Measurements from ENCODE around the gene LCLAT1.

LCLAT1 gene

DNA sequence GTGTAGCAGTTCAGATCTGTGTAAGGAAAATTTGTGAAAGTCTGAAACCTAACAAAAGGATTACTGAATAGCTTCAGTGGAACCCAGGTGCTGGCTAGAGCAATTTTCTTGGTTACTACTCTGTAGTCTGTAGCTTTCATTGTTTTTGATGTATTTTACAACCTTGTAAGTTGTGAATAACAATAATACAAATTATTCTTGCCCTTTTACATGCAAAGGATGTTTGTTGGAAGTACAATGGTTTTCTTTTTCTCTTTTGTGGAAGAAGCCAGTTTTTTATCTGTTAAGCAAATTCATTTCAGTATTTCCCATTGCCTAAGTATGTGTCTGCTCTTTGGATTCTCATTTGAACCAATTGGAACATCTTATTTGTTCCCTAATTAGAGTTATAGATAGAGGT is 10.2 kb downstream of the LCLAT1 start:
- Histone ChIP-seq H3K4me3 (ENCODE audit: insufficient read depth, low read length, poor library complexity, severe bottlenecking) (no peak overlapping the region), H3K4me2 (ENCODE audit: low read depth, low read length, poor library complexity, severe bottlenecking) (no peak overlapping the region), H3K27ac (ENCODE audit: low read depth, low read length) (no peak overlapping the region)

DNA sequence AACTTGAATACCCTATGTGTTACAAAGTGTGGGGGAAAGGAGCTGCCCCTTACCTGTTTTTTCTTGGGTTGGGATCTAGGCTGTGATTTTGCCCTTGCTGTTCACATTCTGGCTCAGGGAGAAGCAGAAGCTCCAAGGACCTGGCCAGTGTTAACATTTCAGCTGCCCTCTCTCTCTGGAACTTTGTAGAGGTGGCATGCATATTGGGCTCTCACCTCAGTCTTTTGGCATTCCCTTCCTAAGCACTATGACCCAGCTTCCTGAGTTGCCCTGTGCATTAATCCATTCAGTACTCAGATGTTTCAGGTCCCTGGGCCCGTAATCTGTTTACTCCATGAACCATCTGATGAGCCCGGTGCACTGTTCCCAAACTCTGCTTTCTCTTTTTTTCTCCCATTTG is 12.1 kb downstream of the LCLAT1 start:
- Histone ChIP-seq H3K4me2 (ENCODE audit: low read depth, low read length, poor library complexity, severe bottlenecking) (no peak overlapping the region), H3K9ac (ENCODE audit: low read length) (no peak overlapping the region), H3K79me2 (ENCODE audit: insufficient read depth, low read length) (peaks cover 8% of the 10 kb centered on the region)

More for the DNA sequence above, 10.2 kb downstream of the LCLAT1 start:
- Histone ChIP-seq H2AFZ (ENCODE audit: low read depth, low read length, severe bottlenecking) (no peak overlapping the region), H4K20me1 (ENCODE audit: low read depth, low read length) (peaks cover 17% of the 10 kb centered on the region), H3K9ac (ENCODE audit: low read length) (no peak overlapping the region), H3K9me2 (replicated peaks; ENCODE audit: insufficient read depth, low read length) (no peaks in the 10 kb centered on the region), H3K9me3 (ENCODE audit: insufficient read depth, low read length) (no peaks in the 10 kb centered on the region), H3F3A (ENCODE audit: insufficient read depth) (no peaks in the 10 kb centered on the region), H3K79me2 (ENCODE audit: insufficient read depth, low read length) (peaks cover 8% of the 10 kb centered on the region), H3K27me3 (ENCODE audit: low read length) (no peaks in the 10 kb centered on the region), H3K36me3 (ENCODE audit: low read length) (no peaks in the 10 kb centered on the region)
- TF ChIP-seq, protein P1, sequence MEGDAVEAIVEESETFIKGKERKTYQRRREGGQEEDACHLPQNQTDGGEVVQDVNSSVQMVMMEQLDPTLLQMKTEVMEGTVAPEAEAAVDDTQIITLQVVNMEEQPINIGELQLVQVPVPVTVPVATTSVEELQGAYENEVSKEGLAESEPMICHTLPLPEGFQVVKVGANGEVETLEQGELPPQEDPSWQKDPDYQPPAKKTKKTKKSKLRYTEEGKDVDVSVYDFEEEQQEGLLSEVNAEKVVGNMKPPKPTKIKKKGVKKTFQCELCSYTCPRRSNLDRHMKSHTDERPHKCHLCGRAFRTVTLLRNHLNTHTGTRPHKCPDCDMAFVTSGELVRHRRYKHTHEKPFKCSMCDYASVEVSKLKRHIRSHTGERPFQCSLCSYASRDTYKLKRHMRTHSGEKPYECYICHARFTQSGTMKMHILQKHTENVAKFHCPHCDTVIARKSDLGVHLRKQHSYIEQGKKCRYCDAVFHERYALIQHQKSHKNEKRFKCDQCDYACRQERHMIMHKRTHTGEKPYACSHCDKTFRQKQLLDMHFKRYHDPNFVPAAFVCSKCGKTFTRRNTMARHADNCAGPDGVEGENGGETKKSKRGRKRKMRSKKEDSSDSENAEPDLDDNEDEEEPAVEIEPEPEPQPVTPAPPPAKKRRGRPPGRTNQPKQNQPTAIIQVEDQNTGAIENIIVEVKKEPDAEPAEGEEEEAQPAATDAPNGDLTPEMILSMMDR (IDR thresholded peaks at IDR 0.05; ENCODE audit: insufficient read depth, low read length, poor library complexity, severe bottlenecking), result no peak
- TF ChIP-seq EZH2phosphoT487 (conservative IDR thresholded peaks at IDR 0.05; ENCODE audit: low read length), result no peak

DNA sequence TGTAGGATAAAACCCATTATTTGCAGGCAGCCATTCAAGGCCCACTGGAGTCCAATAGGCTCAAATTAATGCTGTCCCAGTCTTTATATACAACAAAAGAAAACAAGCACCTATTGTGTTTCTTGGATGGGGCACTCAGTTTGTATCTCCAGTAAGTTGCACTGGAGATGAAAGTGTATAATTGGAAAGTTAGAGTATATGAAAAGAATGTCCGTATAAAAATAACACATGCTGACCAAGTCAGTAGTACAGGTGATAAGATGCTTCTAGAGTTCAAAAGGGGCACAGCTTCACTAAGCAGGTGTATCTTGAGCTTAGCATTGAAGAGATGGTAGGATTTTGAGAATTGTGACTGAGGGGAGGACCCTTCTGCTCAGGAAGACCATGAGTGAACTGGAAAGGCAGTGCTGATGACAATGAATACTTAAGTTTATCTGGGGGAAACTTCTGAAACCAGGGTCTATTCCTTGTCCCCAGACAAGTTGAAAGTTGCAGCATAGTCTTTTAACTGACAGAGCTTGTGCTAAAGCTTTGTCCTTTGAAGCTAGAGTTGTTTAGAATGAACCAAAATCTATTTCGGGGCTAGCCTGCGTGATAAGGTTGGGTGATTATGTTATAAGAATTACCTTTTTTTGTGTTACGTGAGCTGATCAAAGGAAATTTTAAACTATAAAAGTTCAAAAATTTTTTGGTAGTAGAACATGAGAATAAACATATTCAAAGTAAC is 15.2 kb downstream of the LCLAT1 start:
- no peak overlapping the region for H3K9ac ChIP-seq (ENCODE audit: low read length)
- no peak overlapping the region for H3K4me3 ChIP-seq (ENCODE audit: insufficient read depth, low read length, poor library complexity, severe bottlenecking)
- H4K20me1 ChIP-seq (ENCODE audit: low read depth, low read length), result peaks cover 17% of the 10 kb centered on the region
- no peak overlapping the region for H3K4me2 ChIP-seq (ENCODE audit: low read depth, low read length, poor library complexity, severe bottlenecking)
- H3K9me3 ChIP-seq (ENCODE audit: insufficient read depth, low read length), result no peaks in the 10 kb centered on the region
- no peaks in the 10 kb centered on the region for H3K36me3 ChIP-seq (ENCODE audit: low read length)
- H3K9me2 ChIP-seq (replicated peaks; ENCODE audit: insufficient read depth, low read length), result no peaks in the 10 kb centered on the region
- peaks cover 14% of the 10 kb centered on the region for H3K79me2 ChIP-seq (ENCODE audit: insufficient read depth, low read length)
- H3K27ac ChIP-seq (ENCODE audit: low read depth, low read length), result no peak overlapping the region
- no peaks in the 10 kb centered on the region for H3K27me3 ChIP-seq (ENCODE audit: low read length)
- H3F3A ChIP-seq (ENCODE audit: insufficient read depth), result no peaks in the 10 kb centered on the region
- no peak for TF ChIP-seq EZH2phosphoT487 (conservative IDR thresholded peaks at IDR 0.05; ENCODE audit: low read length)
- TF ChIP-seq, protein P1 (IDR thresholded peaks at IDR 0.05; ENCODE audit: insufficient read depth, low read length, poor library complexity, severe bottlenecking), result no peak
- H2AFZ ChIP-seq (ENCODE audit: low read depth, low read length, severe bottlenecking), result no peak overlapping the region

More for the DNA sequence above, 12.1 kb downstream of the LCLAT1 start:
- H2AFZ ChIP-seq (ENCODE audit: low read depth, low read length, severe bottlenecking), result no peak overlapping the region
- no peak overlapping the region for H3K4me3 ChIP-seq (ENCODE audit: insufficient read depth, low read length, poor library complexity, severe bottlenecking)
- no peaks in the 10 kb centered on the region for H3F3A ChIP-seq (ENCODE audit: insufficient read depth)
- no peaks in the 10 kb centered on the region for H3K9me3 ChIP-seq (ENCODE audit: insufficient read depth, low read length)
- H3K36me3 ChIP-seq (ENCODE audit: low read length), result no peaks in the 10 kb centered on the region
- no peaks in the 10 kb centered on the region for H3K9me2 ChIP-seq (replicated peaks; ENCODE audit: insufficient read depth, low read length)
- no peaks in the 10 kb centered on the region for H3K27me3 ChIP-seq (ENCODE audit: low read length)
- TF ChIP-seq, protein P1 (IDR thresholded peaks at IDR 0.05; ENCODE audit: insufficient read depth, low read length, poor library complexity, severe bottlenecking), result no peak
- TF ChIP-seq EZH2phosphoT487 (conservative IDR thresholded peaks at IDR 0.05; ENCODE audit: low read length), result no peak
- no peak overlapping the region for H3K27ac ChIP-seq (ENCODE audit: low read depth, low read length)
- H4K20me1 ChIP-seq (ENCODE audit: low read depth, low read length), result peaks cover 22% of the 10 kb centered on the region
